Fibroblast of lung (primary cell): ENCODE data around the gene CFAP70. TPM values are rescaled to one million over a fixed set of nuclear protein-coding genes. Genes with fewer than 3 reads are reported as not detected.

Experiments used
- DNase-seq, 2 donors: peaks; one replicate each; pipeline versions ENCODE4 v3.0.0 to v3.0.0-alpha.2; 2010; ENCODE audit warnings: low read depth in 2 of 2
- H2AFZ ChIP-seq: 2 replicates; pipeline ENCODE4 v1.5.1; 2012; ENCODE audit warnings: low read length, control low read depth, inconsistent platforms
- H3K27ac ChIP-seq: 2 replicates; pipeline ENCODE4 v1.5.1; 2011; ENCODE audit warnings: low read length, control low read depth; ENCODE audit not compliant: insufficient read depth
- H3K27me3 ChIP-seq: 2 replicates; pipeline ENCODE4 v1.5.1; 2011; ENCODE audit warnings: mild to moderate bottlenecking, low read length; ENCODE audit not compliant: control insufficient read depth, insufficient read depth
- H3K36me3 ChIP-seq: 2 replicates; pipeline ENCODE4 v1.5.1; 2011; ENCODE audit warnings: low read length; ENCODE audit not compliant: control insufficient read depth, insufficient read depth
- H3K4me1 ChIP-seq: 2 replicates; pipeline ENCODE4 v1.5.1; 2011; ENCODE audit warnings: low read length; ENCODE audit not compliant: control insufficient read depth, insufficient read depth; ENCODE audit errors: extremely low read depth
- H3K4me2 ChIP-seq: 2 replicates; pipeline ENCODE4 v1.5.1; 2011; ENCODE audit warnings: low read length, control low read depth; ENCODE audit not compliant: insufficient read depth; ENCODE audit errors: extremely low read depth
- H3K4me3 ChIP-seq, 4 experiments: fragments of 200-600 bp in 1 of 4; sonication (generic) in 1 of 4; replicated peaks in 1 of 4; 2 replicates each; pipeline ENCODE4 v1.5.1; 2011 to 2016; ENCODE audit warnings: low read length in 4 of 4, low read depth in 3 of 4, mild to moderate bottlenecking in 3 of 4, control low read depth in 2 of 4, inconsistent platforms in 1 of 4, mixed read lengths in 1 of 4; ENCODE audit not compliant: insufficient read depth in 1 of 4; ENCODE audit errors: control extremely low read depth in 1 of 4
- H3K79me2 ChIP-seq: 2 replicates; pipeline ENCODE4 v1.5.1; 2012; ENCODE audit warnings: mild to moderate bottlenecking, low read length, inconsistent platforms; ENCODE audit not compliant: control insufficient read depth, insufficient read depth
- H3K9ac ChIP-seq: 2 replicates; pipeline ENCODE4 v1.5.1; 2011; ENCODE audit warnings: mild to moderate bottlenecking, low read length, control low read depth; ENCODE audit not compliant: insufficient read depth
- H3K9me3 ChIP-seq: 2 replicates; pipeline ENCODE4 v1.5.1; 2012; ENCODE audit warnings: low read depth, low read length; ENCODE audit not compliant: control insufficient read depth, insufficient read depth
- H4K20me1 ChIP-seq: 2 replicates; pipeline ENCODE4 v1.5.1; 2011; ENCODE audit warnings: low read length; ENCODE audit not compliant: control insufficient read depth, insufficient read depth; ENCODE audit errors: extremely low read depth
- EZH2 ChIP-seq: IDR thresholded peaks from 2 replicates; pipeline ENCODE4 v1.5.1; 2012; ENCODE audit warnings: low read length, control low read depth, mild to moderate bottlenecking; ENCODE audit errors: missing control alignments
- polyA plus RNA-seq, 2 donors: library from polyadenylated mRNA; depleted of rRNA in 1 of 2; stranded (reverse) in 1 of 2; unstranded in 1 of 2; fragments of >200 nt; gene quantifications; 2 replicates each; pipeline ENCODE4 v1.2.1, GENCODE V29; 2011 to 2012; ENCODE audit warnings: missing spikeins in 1 of 2
- total RNA-seq: library from RNA; depleted of rRNA; stranded (reverse); fragments of >200 nt; gene quantifications from 2 replicates; pipeline ENCODE4 v1.2.1, GENCODE V29; 2014
- TF ChIP-seq, protein P1 (sequence below), 2 donors: IDR thresholded peaks in 1 of 2; conservative IDR thresholded peaks in 1 of 2; 1 replicate in 1 of 2; 2 replicates in 1 of 2; pipeline ENCODE4 v1.5.1; 2011 to 2012; ENCODE audit warnings: low read length in 2 of 2, control low read depth in 1 of 2, inconsistent platforms in 1 of 2, low read depth in 1 of 2, mild to moderate bottlenecking in 1 of 2

CFAP70 gene
- total and polyA plus RNA-seq, 2 donors (not counting 1 experiment from before 2014, with no cell fraction given), result 0.19 to 1.3 TPM

DNA sequence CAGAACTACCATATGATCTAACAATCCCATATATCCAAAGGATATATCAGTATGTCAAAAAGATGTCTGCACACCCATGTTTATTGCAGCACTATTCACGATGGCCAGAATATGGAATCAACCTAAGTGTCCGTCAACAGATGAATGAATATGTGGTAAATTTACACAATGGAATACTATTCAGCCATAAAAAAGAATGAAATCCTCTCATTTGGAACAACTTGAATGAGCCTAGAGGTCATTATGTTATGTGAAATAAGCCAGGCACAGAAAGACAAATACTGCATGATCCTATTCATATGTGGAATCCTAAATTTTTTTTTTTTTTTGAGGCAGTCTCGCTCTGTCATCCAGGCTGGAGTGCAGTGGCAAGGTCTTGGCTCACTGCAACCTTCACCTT lies 6.3 kb upstream of the CFAP70 start:
- Histone ChIP-seq H4K20me1 (no peaks in the 10 kb centered on the region), H3K27me3 (no peaks in the 10 kb centered on the region), H3K4me3 (no peak overlapping the region), H2AFZ (no peak overlapping the region), H3K9me3 (no peaks in the 10 kb centered on the region), H3K27ac (no peak overlapping the region), H3K4me2 (no peak overlapping the region), H3K4me1 (no peaks in the 10 kb centered on the region), H3K9ac (no peak overlapping the region), H3K79me2 (no peaks in the 10 kb centered on the region), H3K36me3 (peaks cover 1% of the 10 kb centered on the region)
- TF ChIP-seq EZH2, result no peak
- TF ChIP-seq, protein P1, sequence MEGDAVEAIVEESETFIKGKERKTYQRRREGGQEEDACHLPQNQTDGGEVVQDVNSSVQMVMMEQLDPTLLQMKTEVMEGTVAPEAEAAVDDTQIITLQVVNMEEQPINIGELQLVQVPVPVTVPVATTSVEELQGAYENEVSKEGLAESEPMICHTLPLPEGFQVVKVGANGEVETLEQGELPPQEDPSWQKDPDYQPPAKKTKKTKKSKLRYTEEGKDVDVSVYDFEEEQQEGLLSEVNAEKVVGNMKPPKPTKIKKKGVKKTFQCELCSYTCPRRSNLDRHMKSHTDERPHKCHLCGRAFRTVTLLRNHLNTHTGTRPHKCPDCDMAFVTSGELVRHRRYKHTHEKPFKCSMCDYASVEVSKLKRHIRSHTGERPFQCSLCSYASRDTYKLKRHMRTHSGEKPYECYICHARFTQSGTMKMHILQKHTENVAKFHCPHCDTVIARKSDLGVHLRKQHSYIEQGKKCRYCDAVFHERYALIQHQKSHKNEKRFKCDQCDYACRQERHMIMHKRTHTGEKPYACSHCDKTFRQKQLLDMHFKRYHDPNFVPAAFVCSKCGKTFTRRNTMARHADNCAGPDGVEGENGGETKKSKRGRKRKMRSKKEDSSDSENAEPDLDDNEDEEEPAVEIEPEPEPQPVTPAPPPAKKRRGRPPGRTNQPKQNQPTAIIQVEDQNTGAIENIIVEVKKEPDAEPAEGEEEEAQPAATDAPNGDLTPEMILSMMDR (conservative IDR thresholded peaks at IDR 0.05 in 1 of 2, IDR thresholded peaks at IDR 0.05 in 1 of 2; ENCODE audit: low read depth in 1 of 2, low read length in 2 of 2), result no peak
- no peak for DNase-seq

DNA sequence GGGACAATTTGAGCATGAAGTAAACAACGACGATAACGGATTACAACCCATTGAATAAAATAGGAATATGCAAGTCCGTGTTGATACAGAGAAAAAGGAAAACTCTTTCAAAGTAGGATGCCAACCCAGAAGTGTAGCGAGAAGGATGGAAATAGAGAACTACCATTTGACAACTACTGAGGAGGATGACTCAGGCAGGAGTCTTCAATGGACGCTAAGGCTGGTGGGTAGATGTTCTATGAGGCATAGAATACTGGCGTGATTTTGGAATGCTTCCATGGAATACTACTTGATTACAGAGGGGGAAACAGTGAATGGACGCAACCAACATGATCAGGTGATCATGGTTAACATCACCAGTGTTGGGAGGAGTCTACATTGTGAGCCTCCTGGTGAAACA lies 828 bp upstream of the CFAP70 start:
- Histone ChIP-seq H3K9me3 (no peaks in the 10 kb centered on the region), H4K20me1 (no peaks in the 10 kb centered on the region), H3K9ac (no peak overlapping the region), H3K4me2 (no peak overlapping the region), H3K79me2 (no peaks in the 10 kb centered on the region), H2AFZ (no peak overlapping the region), H3K36me3 (no peaks in the 10 kb centered on the region), H3K27ac (no peak overlapping the region), H3K4me1 (no peaks in the 10 kb centered on the region), H3K27me3 (no peaks in the 10 kb centered on the region), H3K4me3 (no peak overlapping the region)
- TF ChIP-seq, protein P1 (conservative IDR thresholded peaks at IDR 0.05 in 1 of 2, IDR thresholded peaks at IDR 0.05 in 1 of 2; ENCODE audit: low read depth in 1 of 2, low read length in 2 of 2), result no peak
- TF ChIP-seq EZH2, result no peak
- peak in 1 of 2 donors; percentile 8 for DNase-seq

DNA sequence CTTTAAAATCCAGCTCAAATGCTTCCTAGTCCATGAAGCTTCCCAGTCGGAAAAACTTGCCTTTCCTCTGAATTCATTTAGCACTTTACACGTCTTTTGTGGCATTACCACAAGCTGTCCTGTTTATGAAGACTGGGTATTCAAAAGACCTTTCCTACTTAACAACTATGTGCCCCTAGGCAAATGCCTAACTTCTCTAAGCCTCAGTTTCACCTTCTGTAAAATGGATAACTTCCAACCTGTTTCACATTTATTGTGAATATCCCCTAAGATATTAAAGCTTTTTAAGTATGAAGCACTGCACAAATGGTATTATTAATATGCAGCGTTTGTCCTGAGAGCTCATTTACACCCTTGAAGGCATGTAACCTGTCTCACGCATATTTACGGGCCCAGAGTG lies 843 bp downstream of the CFAP70 start:
- no peaks in the 10 kb centered on the region for H3K27me3 ChIP-seq
- no peaks in the 10 kb centered on the region for H3K9me3 ChIP-seq
- peak overlapping the region; percentile 75 for H3K9ac ChIP-seq
- H3K4me1 ChIP-seq, result no peaks in the 10 kb centered on the region
- no peaks in the 10 kb centered on the region for H4K20me1 ChIP-seq
- H3K4me3 ChIP-seq, result peak overlapping the region; percentile 61 to 86 (median 70)
- TF ChIP-seq, protein P1 (conservative IDR thresholded peaks at IDR 0.05 in 1 of 2, IDR thresholded peaks at IDR 0.05 in 1 of 2; ENCODE audit: low read depth in 1 of 2, low read length in 2 of 2), result no peak
- TF ChIP-seq EZH2, result no peak
- H2AFZ ChIP-seq, result peak overlapping the region; percentile 94
- no peaks in the 10 kb centered on the region for H3K79me2 ChIP-seq
- H3K4me2 ChIP-seq, result peak overlapping the region; percentile 98
- no peak overlapping the region for H3K27ac ChIP-seq
- no peaks in the 10 kb centered on the region for H3K36me3 ChIP-seq
- DNase-seq, result no peak
